Cardiac septum (tissue), 1 donor: ENCODE measurements around the gene EIF1AD. TPM values are rescaled to one million over a fixed set of nuclear protein-coding genes. Genes with fewer than 3 reads are reported as not detected.

Source experiments
- DNase-seq: peaks from one replicate; pipeline ENCODE4 v3.0.0-alpha.2; 2020; ENCODE audit warnings: low spot score
- intact Hi-C: fragments of 100-400 bp; cut with DNase I; formaldehyde crosslinking; loops from one replicate; pipeline ENCODE4 v1.14.0; 2022
- total RNA-seq: library from RNA; stranded (reverse); fragmentation: NEBNext Ultra II Directional; extraction: Animal tissue kit (Norgen Biotek cat#: 25700); gene quantifications from one replicate; pipeline ENCODE4 v1.2.1, GENCODE V29; 2021
- donor health status: DM: no; HTN: no; CAD: no.

The EIF1AD gene
- total RNA-seq, 1 donor from 2014 or later, result 18.1 TPM

- intact Hi-C loops, result no loop called here
- DNase-seq, result no peak
These were observed 25.5 kb downstream of the EIF1AD start for GRCh38 chr11:65976216-65977176.

GRCh38 chr11:65975771-65976170 is 26.2 kb downstream of the EIF1AD start:
- intact Hi-C loops, result no loop called here
- no peak for DNase-seq

GRCh38 chr11:65973439-65974110 is 28.4 kb downstream of the EIF1AD start:
- intact Hi-C loops, result no loop called here
- DNase-seq, result no peak

- DNase-seq, result no peak
- intact Hi-C loops, result no loop called here
These were observed 29.8 kb downstream of the EIF1AD start for GRCh38 chr11:65972116-65972515.

- intact Hi-C loops, result no loop called here
- DNase-seq, result no peak
These were observed 33.1 kb downstream of the EIF1AD start for GRCh38 chr11:65968600-65969482.

GRCh38 chr11:65967329-65967934 is 34.5 kb downstream of the EIF1AD start:
- intact Hi-C loops, result no loop called here
- DNase-seq, result no peak

- intact Hi-C loops, result no loop called here
- no peak for DNase-seq
These were observed 35.8 kb downstream of the EIF1AD start for GRCh38 chr11:65965986-65966762.

- DNase-seq, result no peak
- intact Hi-C loops, result no loop called here
These were observed 37.1 kb downstream of the EIF1AD start for GRCh38 chr11:65964906-65965305.

GRCh38 chr11:65962141-65962564 is 39.8 kb downstream of the EIF1AD start:
- intact Hi-C loops, result no loop called here
- DNase-seq, result no peak

- intact Hi-C loops, result loop anchor here (1.0 to 2.0 kb wide), 4 partner anchors 41 to 91 kb away; partner anchors contain the start of genes BANF1, C11orf68, DRAP1 and EIF1AD
- DNase-seq, result peak; percentile 99
These were observed 40.5 kb downstream of the EIF1AD start, which contains the start of gene SART1 for GRCh38 chr11:65961267-65962140. TSS of gene SART1 (plus strand) at chr11:65961734. CDS start at chr11:65961781, 47 bp downstream.

GRCh38 chr11:65960824-65961266 is 41.1 kb downstream of the EIF1AD start:
- no peak for DNase-seq
- intact Hi-C loops, result loop anchor here (1.0 to 2.0 kb wide), 4 partner anchors 41 to 91 kb away; partner anchors contain the start of genes BANF1, C11orf68, DRAP1 and EIF1AD

- intact Hi-C loops, result loop anchor here (5.0 kb wide), 1 partner anchor 303 kb away; no protein-coding TSS in a partner anchor
- DNase-seq, result no peak
These were observed 43.1 kb downstream of the EIF1AD start for GRCh38 chr11:65958774-65959420.

- no peak for DNase-seq
- intact Hi-C loops, result loop anchor here (5.0 kb wide), 1 partner anchor 304 kb away; no protein-coding TSS in a partner anchor
These were observed 43.7 kb downstream of the EIF1AD start for GRCh38 chr11:65958291-65958690.

GRCh38 chr11:65954771-65955170 is 47.2 kb downstream of the EIF1AD start:
- DNase-seq, result no peak
- intact Hi-C loops, result loop anchor here (5.0 kb wide), 1 partner anchor 308 kb away; no protein-coding TSS in a partner anchor

- DNase-seq, result no peak
- intact Hi-C loops, result no loop called here
These were observed 48.5 kb downstream of the EIF1AD start for GRCh38 chr11:65953471-65953870.

GRCh38 chr11:65952052-65952521 is 49.9 kb downstream of the EIF1AD start:
- no peak for DNase-seq
- intact Hi-C loops, result no loop called here
